Kidney epithelial cell (primary cell): ENCODE measurements around the gene RFFL. TPM values are rescaled to one million over a fixed set of nuclear protein-coding genes. Genes with fewer than 3 reads are reported as not detected.

ENCODE experiments used
- DNase-seq: peaks from one replicate; pipeline ENCODE4 v3.0.0-alpha.2; 2010; ENCODE audit warnings: low read depth
- H3K27me3 ChIP-seq: 2 replicates; pipeline ENCODE4 v1.6.0; 2011; ENCODE audit warnings: low read length; ENCODE audit not compliant: control insufficient read depth, insufficient read depth
- H3K36me3 ChIP-seq: 2 replicates; pipeline ENCODE4 v1.5.1; 2011; ENCODE audit warnings: low read length; ENCODE audit not compliant: control insufficient read depth, insufficient read depth
- H3K4me3 ChIP-seq: 2 replicates; pipeline ENCODE4 v1.5.1; 2011; ENCODE audit warnings: low read depth, mild to moderate bottlenecking, control low read depth, low read length
- CTCF ChIP-seq: IDR thresholded peaks from 2 replicates; pipeline ENCODE4 v1.5.1; 2011; ENCODE audit warnings: mild to moderate bottlenecking, moderate library complexity, low read length, control low read depth, inconsistent platforms; ENCODE audit not compliant: insufficient read depth, poor library complexity, severe bottlenecking
- total RNA-seq: library from RNA; depleted of rRNA; stranded (reverse); fragments of >200 nt; gene quantifications from 2 replicates; pipeline ENCODE4 v1.2.3, GENCODE V29; 2015

The RFFL gene
- total RNA-seq, 1 donor from 2014 or later: 14.1 TPM

DNA sequence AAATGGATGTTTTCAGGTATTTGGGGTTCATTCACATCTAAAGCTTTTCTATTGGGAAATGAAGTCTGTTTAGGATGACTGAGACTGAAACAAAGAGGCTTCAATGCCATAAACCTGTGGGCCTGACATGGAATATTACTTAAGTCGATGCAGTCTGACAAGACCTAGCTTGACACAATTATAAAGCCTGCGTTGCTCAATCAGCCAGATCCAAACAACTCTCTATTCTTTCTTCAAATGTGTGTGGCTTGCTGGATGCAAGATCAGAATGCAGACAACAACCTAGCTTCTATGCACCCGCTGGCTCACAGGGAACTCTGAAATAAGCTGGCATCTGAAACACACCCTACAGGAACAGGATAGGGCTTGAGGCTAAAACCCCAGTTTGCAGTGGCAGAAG is 40.0 kb downstream of the RFFL start:
- Histone ChIP-seq H3K36me3 (no peaks in the 10 kb centered on the region), H3K27me3 (no peaks in the 10 kb centered on the region), H3K4me3 (no peak overlapping the region)
- DNase-seq: no peak
- TF ChIP-seq CTCF: no peak

DNA sequence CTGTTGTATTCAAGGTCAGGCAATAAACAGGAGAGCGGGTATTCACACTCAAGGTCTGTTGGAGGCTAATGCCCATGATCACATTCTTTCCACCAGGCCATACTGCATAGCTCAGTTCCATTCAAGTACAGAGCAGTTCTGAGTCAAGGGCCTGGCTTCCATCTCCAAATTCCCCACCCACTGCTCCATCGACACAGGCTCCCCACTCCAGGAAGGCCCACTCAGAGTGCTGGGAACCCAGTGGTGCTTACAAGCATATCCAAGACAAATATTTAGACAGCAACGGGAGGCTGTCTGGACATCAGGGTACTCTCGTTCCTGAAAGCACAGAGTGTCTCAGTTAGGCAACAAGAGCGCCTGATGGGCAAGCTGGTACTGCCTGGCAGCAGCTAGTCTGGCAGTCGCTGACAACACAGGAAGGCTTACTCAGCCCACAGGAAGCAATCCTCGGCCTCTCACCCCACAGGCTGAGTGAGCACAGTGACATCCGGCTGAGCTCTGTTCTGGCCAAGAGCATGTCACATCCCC is 40.9 kb downstream of the RFFL start:
- peak; percentile 79 for DNase-seq
- H3K27me3 ChIP-seq: no peaks in the 10 kb centered on the region
- no peak overlapping the region for H3K4me3 ChIP-seq
- peak; percentile 20 for TF ChIP-seq CTCF
- no peaks in the 10 kb centered on the region for H3K36me3 ChIP-seq

- TF ChIP-seq CTCF: no peak
- DNase-seq: no peak
- Histone ChIP-seq H3K36me3 (no peaks in the 10 kb centered on the region), H3K27me3 (no peaks in the 10 kb centered on the region), H3K4me3 (no peak overlapping the region)
Measured at GRCh38 chr17:35021520-35022380, 41.8 kb downstream of the RFFL start.

- no peak overlapping the region for H3K4me3 ChIP-seq
- H3K27me3 ChIP-seq: no peaks in the 10 kb centered on the region
- no peak for DNase-seq
- H3K36me3 ChIP-seq: peaks cover 2% of the 10 kb centered on the region
- no peak for TF ChIP-seq CTCF
Measured at GRCh38 chr17:35019386-35020179, 43.9 kb downstream of the RFFL start.

GRCh38 chr17:35018814-35019213 is 44.7 kb downstream of the RFFL start:
- Histone ChIP-seq H3K36me3 (peaks cover 2% of the 10 kb centered on the region), H3K27me3 (no peaks in the 10 kb centered on the region), H3K4me3 (no peak overlapping the region)
- DNase-seq: no peak
- no peak for TF ChIP-seq CTCF
